ENCODE measurements around the gene RAB10.

Gene RAB10

DNA sequence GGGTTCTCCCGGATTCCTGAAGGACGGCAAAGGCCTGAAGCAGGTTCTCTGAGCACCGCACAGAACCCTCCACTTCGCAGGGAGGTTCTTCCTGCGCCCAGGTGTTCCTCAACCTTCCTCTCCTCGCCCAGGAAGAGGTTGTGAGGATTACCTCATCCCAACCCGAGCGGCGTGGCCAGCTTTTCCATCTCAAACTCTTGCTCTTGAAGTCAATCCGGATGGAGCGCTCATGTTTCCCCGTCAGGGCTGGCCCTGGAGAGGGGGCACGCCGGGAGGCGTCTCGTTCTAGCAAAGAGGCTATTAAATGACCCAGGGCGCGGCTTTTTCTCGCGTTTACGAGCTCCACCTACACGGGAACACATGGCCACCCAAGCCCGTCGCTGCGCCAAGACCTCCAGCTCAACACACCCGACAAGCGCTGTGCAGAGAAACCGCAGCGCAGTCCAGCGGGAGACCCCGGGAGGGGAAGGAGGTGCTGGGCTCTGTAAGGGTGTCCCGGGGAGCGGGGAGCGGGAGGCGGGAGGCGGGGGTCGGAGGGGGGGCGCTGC, 540 bp upstream of the RAB10 start:
- DNase-seq (ENCODE audit: low spot score in 2 of 2) (no peak), ATAC-seq (no peak)
- peaks cover 56% of the 10 kb centered on the region for H3K36me3 Mint-ChIP-seq
- peaks cover 36% of the 10 kb centered on the region for H3K4me1 Mint-ChIP-seq
- H3K9me3 Mint-ChIP-seq: no peaks in the 10 kb centered on the region
- H3K27ac Mint-ChIP-seq: peak overlapping the region; percentile 95
- peak overlapping the region; percentile 82 for H3K4me3 Mint-ChIP-seq

GRCh38 chr2:26034637-26034992, 731 bp downstream of the RAB10 start:
- no peak for ATAC-seq
- peak overlapping the region; percentile 82 for H3K4me3 Mint-ChIP-seq
- H3K27ac Mint-ChIP-seq: peak overlapping the region; percentile 95
- no peak for DNase-seq (ENCODE audit: low spot score in 2 of 2)
- H3K9me3 Mint-ChIP-seq: no peaks in the 10 kb centered on the region
- peaks cover 69% of the 10 kb centered on the region for H3K36me3 Mint-ChIP-seq
- peaks cover 37% of the 10 kb centered on the region for H3K4me1 Mint-ChIP-seq

- ATAC-seq (no peak), DNase-seq (ENCODE audit: low spot score in 2 of 2) (peak in 1 of 2 donors; percentile 60)
- Mint-ChIP-seq H3K27ac (peak overlapping the region; percentile 95), H3K9me3 (no peaks in the 10 kb centered on the region), H3K36me3 (peaks cover 75% of the 10 kb centered on the region), H3K4me3 (peak overlapping the region; percentile 82), H3K4me1 (peaks cover 39% of the 10 kb centered on the region)
Observed at GRCh38 chr2:26035090-26035743, 1.3 kb downstream of the RAB10 start.

GRCh38 chr2:26039603-26040323, 5.9 kb downstream of the RAB10 start:
- no peaks in the 10 kb centered on the region for H3K9me3 Mint-ChIP-seq
- H3K4me3 Mint-ChIP-seq: no peak overlapping the region
- DNase-seq (ENCODE audit: low spot score in 2 of 2) (no peak), ATAC-seq (no peak)
- peaks cover 65% of the 10 kb centered on the region for H3K36me3 Mint-ChIP-seq
- H3K27ac Mint-ChIP-seq: no peak overlapping the region
- peaks cover 62% of the 10 kb centered on the region for H3K4me1 Mint-ChIP-seq

DNA sequence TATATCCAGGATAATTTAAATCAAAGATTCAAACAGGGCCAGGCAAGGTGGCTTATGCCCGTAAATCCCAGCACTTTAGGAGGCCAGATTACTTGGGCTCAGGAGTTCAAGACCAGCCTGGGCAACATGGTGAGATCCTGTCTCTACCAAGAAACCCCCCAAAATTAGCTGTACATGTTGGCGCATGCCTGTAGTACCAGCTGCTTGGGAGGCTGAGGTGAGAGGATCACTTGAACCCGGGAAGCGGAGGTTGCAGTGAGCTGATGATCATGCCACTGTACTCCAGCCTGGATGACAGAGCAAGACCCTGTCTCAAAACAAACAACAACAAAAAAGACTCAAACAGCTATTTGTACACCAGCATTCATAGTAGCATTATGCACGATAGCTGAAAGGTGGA, 9.2 kb downstream of the RAB10 start:
- DNase-seq (ENCODE audit: low spot score in 2 of 2) (no peak), ATAC-seq (no peak)
- Mint-ChIP-seq H3K9me3 (no peaks in the 10 kb centered on the region), H3K4me3 (peak overlapping the region; percentile 31), H3K36me3 (peaks cover 46% of the 10 kb centered on the region), H3K4me1 (peaks cover 54% of the 10 kb centered on the region), H3K27ac (peak overlapping the region; percentile 9)

DNA sequence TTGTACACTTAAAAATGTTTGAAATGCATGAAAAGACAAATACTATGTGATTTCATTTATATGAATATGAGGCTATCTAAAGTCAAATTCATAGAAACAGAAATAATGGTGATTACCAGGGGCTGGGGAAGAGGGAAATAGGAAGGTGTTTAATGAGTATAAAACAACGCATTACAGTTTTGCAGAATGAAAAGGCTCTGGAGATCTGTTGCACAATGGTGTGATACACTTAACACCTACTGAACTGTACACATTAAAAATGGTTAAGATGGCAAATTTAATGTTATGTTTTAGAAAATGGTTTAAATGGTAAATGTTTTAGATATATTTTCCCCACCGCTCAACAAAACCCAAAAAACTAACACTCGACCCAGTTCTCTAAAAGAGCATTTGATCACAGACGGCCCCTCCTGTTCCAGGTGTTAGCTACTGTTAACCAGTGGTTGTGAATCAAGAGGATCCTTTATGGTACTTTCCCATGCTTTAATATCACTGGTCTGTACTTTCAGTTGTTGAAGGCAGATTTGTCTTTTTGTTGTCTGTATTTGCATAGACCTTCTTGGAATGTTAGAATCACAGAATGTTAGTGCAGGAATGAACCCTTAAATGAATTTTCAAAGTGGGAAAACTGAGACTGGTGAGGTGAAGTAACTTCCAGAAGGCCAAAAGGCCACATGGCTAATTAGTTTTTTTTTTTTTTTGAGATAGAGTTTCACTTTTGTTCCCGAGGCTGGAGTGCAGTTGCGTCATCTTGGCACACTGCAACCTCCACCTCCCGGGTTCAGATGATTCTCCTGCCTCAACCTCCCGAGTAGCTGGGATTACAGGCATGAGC, 10.2 kb downstream of the RAB10 start:
- Mint-ChIP-seq H3K9me3 (no peaks in the 10 kb centered on the region), H3K4me3 (peak overlapping the region; percentile 31), H3K4me1 (peaks cover 59% of the 10 kb centered on the region), H3K27ac (peak overlapping the region; percentile 9), H3K36me3 (peaks cover 41% of the 10 kb centered on the region)
- DNase-seq (ENCODE audit: low spot score in 2 of 2): no peak
- ATAC-seq: peak; percentile 74

DNA sequence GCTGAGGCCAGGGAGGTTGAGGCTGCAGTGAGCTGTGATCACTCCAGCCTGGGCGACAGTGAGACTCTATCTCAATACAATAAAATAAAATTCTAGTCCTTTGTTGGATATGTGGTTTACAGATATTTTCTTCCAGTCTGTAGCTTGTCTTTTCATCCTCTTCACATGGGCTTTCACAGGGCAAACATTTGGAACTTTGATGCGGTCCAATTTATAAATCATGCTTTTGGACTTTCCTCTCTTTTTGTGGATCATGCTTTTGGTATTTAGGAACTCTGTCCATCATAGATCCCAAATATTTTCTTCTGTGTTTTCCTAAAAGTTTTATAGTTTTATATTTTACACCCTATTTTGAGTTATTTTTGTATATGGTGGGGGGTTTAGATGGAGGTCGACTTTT, 14.9 kb downstream of the RAB10 start:
- Mint-ChIP-seq H3K36me3 (peaks cover 35% of the 10 kb centered on the region), H3K9me3 (no peaks in the 10 kb centered on the region), H3K27ac (no peak overlapping the region), H3K4me3 (no peak overlapping the region), H3K4me1 (peaks cover 64% of the 10 kb centered on the region)
- DNase-seq (ENCODE audit: low spot score in 2 of 2) (no peak), ATAC-seq (no peak)

DNA sequence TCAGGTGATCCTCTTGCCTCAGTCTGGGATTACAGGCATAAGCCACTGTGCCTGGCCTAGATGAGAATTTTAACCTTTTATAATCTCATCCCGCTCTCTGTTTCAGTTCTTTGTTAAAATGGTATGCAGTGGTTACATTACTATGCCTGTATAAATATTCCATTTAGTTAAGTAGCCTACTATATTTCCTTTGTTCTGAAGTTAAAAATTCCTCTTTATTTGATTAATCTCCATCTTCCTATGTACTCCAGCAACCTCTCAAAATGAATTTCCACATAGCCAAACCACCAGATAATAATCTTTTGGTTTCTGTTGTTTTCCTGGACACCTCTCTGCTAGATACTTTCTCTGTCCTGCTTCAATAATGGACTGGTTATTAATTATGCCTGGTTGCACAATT, 15.8 kb downstream of the RAB10 start:
- Mint-ChIP-seq H3K9me3 (no peaks in the 10 kb centered on the region), H3K4me1 (peaks cover 62% of the 10 kb centered on the region), H3K36me3 (peaks cover 44% of the 10 kb centered on the region), H3K27ac (no peak overlapping the region), H3K4me3 (no peak overlapping the region)
- ATAC-seq (no peak), DNase-seq (ENCODE audit: low spot score in 2 of 2) (no peak)

- Mint-ChIP-seq H3K4me1 (peaks cover 70% of the 10 kb centered on the region), H3K4me3 (no peak overlapping the region), H3K9me3 (no peaks in the 10 kb centered on the region), H3K27ac (peak overlapping the region; percentile 37), H3K36me3 (peaks cover 45% of the 10 kb centered on the region)
- no peak for ATAC-seq
- no peak for DNase-seq (ENCODE audit: low spot score in 2 of 2)
Observed at GRCh38 chr2:26052740-26053139, 18.9 kb downstream of the RAB10 start.

GRCh38 chr2:26054598-26055348, 20.9 kb downstream of the RAB10 start:
- H3K4me1 Mint-ChIP-seq: peaks cover 73% of the 10 kb centered on the region
- DNase-seq (ENCODE audit: low spot score in 2 of 2) (no peak), ATAC-seq (peak; percentile 51)
- no peaks in the 10 kb centered on the region for H3K9me3 Mint-ChIP-seq
- H3K27ac Mint-ChIP-seq: no peak overlapping the region
- peaks cover 54% of the 10 kb centered on the region for H3K36me3 Mint-ChIP-seq
- H3K4me3 Mint-ChIP-seq: no peak overlapping the region

DNA sequence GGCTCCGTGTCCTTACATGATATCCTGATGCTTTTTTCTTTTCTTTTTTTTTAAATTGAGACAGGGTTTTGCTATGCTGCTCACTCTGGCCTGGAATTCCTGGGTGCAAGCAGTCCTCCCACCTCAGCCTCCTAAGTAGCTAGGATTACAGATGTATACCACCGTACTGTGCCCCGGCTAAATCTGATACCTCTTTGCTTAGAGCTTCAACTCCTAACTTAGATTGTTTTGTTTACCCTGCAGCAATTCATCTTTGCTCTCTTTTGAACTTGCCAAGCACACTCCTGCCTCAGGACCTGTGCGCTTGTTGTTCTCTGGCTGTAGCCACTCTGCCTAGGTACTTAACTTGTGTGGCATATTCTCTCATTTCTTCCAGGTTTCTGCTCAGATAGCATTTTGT, 24.5 kb downstream of the RAB10 start:
- ATAC-seq: no peak
- H3K9me3 Mint-ChIP-seq: no peaks in the 10 kb centered on the region
- H3K27ac Mint-ChIP-seq: peak overlapping the region; percentile 79
- H3K4me3 Mint-ChIP-seq: no peak overlapping the region
- peaks cover 50% of the 10 kb centered on the region for H3K4me1 Mint-ChIP-seq
- peaks cover 67% of the 10 kb centered on the region for H3K36me3 Mint-ChIP-seq
- DNase-seq (ENCODE audit: low spot score in 2 of 2): no peak

GRCh38 chr2:26059542-26059941, 25.7 kb downstream of the RAB10 start:
- no peaks in the 10 kb centered on the region for H3K9me3 Mint-ChIP-seq
- no peak overlapping the region for H3K27ac Mint-ChIP-seq
- peaks cover 46% of the 10 kb centered on the region for H3K4me1 Mint-ChIP-seq
- no peak overlapping the region for H3K4me3 Mint-ChIP-seq
- DNase-seq (ENCODE audit: low spot score in 2 of 2): no peak
- H3K36me3 Mint-ChIP-seq: peaks cover 66% of the 10 kb centered on the region
- no peak for ATAC-seq

- no peak for DNase-seq (ENCODE audit: low spot score in 2 of 2)
- Mint-ChIP-seq H3K9me3 (no peaks in the 10 kb centered on the region), H3K36me3 (peaks cover 79% of the 10 kb centered on the region), H3K4me1 (peaks cover 44% of the 10 kb centered on the region), H3K27ac (peak overlapping the region; percentile 34), H3K4me3 (no peak overlapping the region)
- peak; percentile 8 for ATAC-seq
Observed at GRCh38 chr2:26061539-26061938, 27.7 kb downstream of the RAB10 start.

- DNase-seq (ENCODE audit: low spot score in 2 of 2): no peak
- H3K4me1 Mint-ChIP-seq: peaks cover 48% of the 10 kb centered on the region
- peak overlapping the region; percentile 43 for H3K27ac Mint-ChIP-seq
- H3K4me3 Mint-ChIP-seq: no peak overlapping the region
- no peak for ATAC-seq
- H3K36me3 Mint-ChIP-seq: peaks cover 67% of the 10 kb centered on the region
- no peaks in the 10 kb centered on the region for H3K9me3 Mint-ChIP-seq
Observed at GRCh38 chr2:26064846-26065245, 31.0 kb downstream of the RAB10 start.
